OCI-LY7 (cell line): ENCODE data around the gene STH. TPM values are rescaled to one million over a fixed set of nuclear protein-coding genes. Genes with fewer than 3 reads are reported as not detected.

Source experiments
- BruUV-seq: library from RNA; stranded (reverse); fragments of 400-500 nt; replicated peaks from 2 replicates; lab custom pipeline; 2021; lab: Mats Ljungman, UMichigan
- CTCF ChIA-PET: fragments of 300-600 bp; sonication (Branson Sonifier 250); formaldehyde crosslinking; loops from one replicate; lab custom pipeline; 2022; ENCODE audit warnings: antibody characterized with exemption; ENCODE audit not compliant: unreplicated experiment; lab: Charles Lee
- POLR2A ChIA-PET: fragments of 300-600 bp; sonication (Branson Sonifier 250); formaldehyde crosslinking; loops from one replicate; lab custom pipeline; 2022; ENCODE audit warnings: antibody characterized with exemption; lab: Charles Lee
- DNase-seq: peaks from one replicate; pipeline ENCODE4 v3.0.0-alpha.2; 2015; ENCODE audit warnings: low spot score
- H2AFZ ChIP-seq: fragments of 200-600 bp; sonication (generic), shearing (Covaris generic); 2 replicates; pipeline ENCODE4 v1.6.1; 2014; ENCODE audit warnings: mild to moderate bottlenecking, antibody characterized with exemption, low read length, moderate library complexity
- H3K27ac ChIP-seq: fragments of 200-600 bp; sonication (generic); 2 replicates; pipeline ENCODE4 v1.5.1; 2014; ENCODE audit warnings: mixed run types, low read depth, mild to moderate bottlenecking, moderate library complexity, low read length, inconsistent platforms; ENCODE audit not compliant: poor library complexity, severe bottlenecking
- H3K36me3 ChIP-seq: fragments of 200-600 bp; sonication (generic); 2 replicates; pipeline ENCODE4 v1.6.1; 2014; ENCODE audit warnings: mild to moderate bottlenecking, antibody characterized with exemption, low read length, moderate library complexity, mixed read lengths; ENCODE audit not compliant: insufficient read depth
- H3K4me1 ChIP-seq: fragments of 200-600 bp; sonication (generic); 2 replicates; pipeline ENCODE4 v1.5.1; 2014; ENCODE audit warnings: mild to moderate bottlenecking, low read length; ENCODE audit not compliant: insufficient read depth, poor library complexity, severe bottlenecking
- H3K4me2 ChIP-seq: fragments of 200-600 bp; sonication (generic); 2 replicates; pipeline ENCODE4 v1.6.1; 2014; ENCODE audit warnings: mild to moderate bottlenecking, low read length
- H3K4me3 ChIP-seq: fragments of 200-600 bp; sonication (generic); 2 replicates; pipeline ENCODE4 v1.5.1; 2014; ENCODE audit warnings: mild to moderate bottlenecking, low read depth, low read length; ENCODE audit not compliant: poor library complexity, severe bottlenecking
- H3K79me2 ChIP-seq: fragments of 200-600 bp; sonication (generic); 2 replicates; pipeline ENCODE4 v1.6.1; 2016; ENCODE audit warnings: low read depth, mild to moderate bottlenecking, low read length, moderate library complexity, mixed read lengths; ENCODE audit not compliant: insufficient read depth
- H3K9me2 ChIP-seq: fragments of 200-600 bp; sonication (generic); 2 replicates; pipeline ENCODE4 v1.6.1; 2016; ENCODE audit warnings: mild to moderate bottlenecking, low read length, mixed read lengths; ENCODE audit not compliant: insufficient read depth
- H3K9me3 ChIP-seq: fragments of 200-600 bp; sonication (generic); 2 replicates; pipeline ENCODE4 v1.6.1; 2014; ENCODE audit warnings: mild to moderate bottlenecking, mixed run types, low read length, mixed read lengths
- H4K20me1 ChIP-seq: fragments of 200-600 bp; sonication (generic); 2 replicates; pipeline ENCODE4 v1.6.1; 2014; ENCODE audit warnings: mild to moderate bottlenecking, antibody characterized with exemption, low read length, moderate library complexity, mixed read lengths; ENCODE audit not compliant: insufficient read depth
- EZH2phosphoT487 ChIP-seq: fragments of 200-600 bp; sonication (generic); IDR thresholded peaks from 2 replicates; pipeline ENCODE4 v1.6.1; 2018; ENCODE audit warnings: low read depth, borderline replicate concordance, mild to moderate bottlenecking, mixed run types, antibody characterized with exemption, low read length, moderate library complexity, mixed read lengths
- intact Hi-C: fragments of 100-400 bp; cut with micrococcal nuclease; formaldehyde crosslinking; loops from one replicate; pipeline ENCODE4 v1.10.0; 2022; ENCODE audit not compliant: unreplicated experiment
- total RNA-seq, 2 experiments: library from RNA; depleted of rRNA in 1 of 2; stranded (reverse); fragments of >200 nt in 1 of 2; shearing (Covaris generic) in 1 of 2; gene quantifications; 2 replicates each; pipeline ENCODE4 v1.2.3, GENCODE V29; 2014 to 2022
- TF ChIP-seq, protein P1 (sequence below): fragments of 200-600 bp; sonication (generic); conservative IDR thresholded peaks from 2 replicates; pipeline ENCODE4 v1.5.1; 2014; ENCODE audit warnings: mild to moderate bottlenecking, antibody characterized with exemption, low read length, moderate library complexity, mixed read lengths

STH gene
- total RNA-seq, 2 experiments from 2014 or later, result not detected

- H3K9me2 ChIP-seq, result no peaks in the 10 kb centered on the region
- H3K36me3 ChIP-seq, result no peaks in the 10 kb centered on the region
- H3K4me2 ChIP-seq, result no peak overlapping the region
- ChIA-PET POLR2A (no interaction called here), CTCF (no interaction called here)
- no peak overlapping the region for H3K27ac ChIP-seq
- H2AFZ ChIP-seq, result no peak overlapping the region
- no peak for DNase-seq
- H3K4me3 ChIP-seq, result no peak overlapping the region
- intact Hi-C loops, result no loop called here
- H3K4me1 ChIP-seq, result no peaks in the 10 kb centered on the region
- H3K9me3 ChIP-seq, result no peaks in the 10 kb centered on the region
- H4K20me1 ChIP-seq, result no peaks in the 10 kb centered on the region
- H3K79me2 ChIP-seq, result no peaks in the 10 kb centered on the region
- no TSS peak for BruUV-seq
- TF ChIP-seq, protein P1, sequence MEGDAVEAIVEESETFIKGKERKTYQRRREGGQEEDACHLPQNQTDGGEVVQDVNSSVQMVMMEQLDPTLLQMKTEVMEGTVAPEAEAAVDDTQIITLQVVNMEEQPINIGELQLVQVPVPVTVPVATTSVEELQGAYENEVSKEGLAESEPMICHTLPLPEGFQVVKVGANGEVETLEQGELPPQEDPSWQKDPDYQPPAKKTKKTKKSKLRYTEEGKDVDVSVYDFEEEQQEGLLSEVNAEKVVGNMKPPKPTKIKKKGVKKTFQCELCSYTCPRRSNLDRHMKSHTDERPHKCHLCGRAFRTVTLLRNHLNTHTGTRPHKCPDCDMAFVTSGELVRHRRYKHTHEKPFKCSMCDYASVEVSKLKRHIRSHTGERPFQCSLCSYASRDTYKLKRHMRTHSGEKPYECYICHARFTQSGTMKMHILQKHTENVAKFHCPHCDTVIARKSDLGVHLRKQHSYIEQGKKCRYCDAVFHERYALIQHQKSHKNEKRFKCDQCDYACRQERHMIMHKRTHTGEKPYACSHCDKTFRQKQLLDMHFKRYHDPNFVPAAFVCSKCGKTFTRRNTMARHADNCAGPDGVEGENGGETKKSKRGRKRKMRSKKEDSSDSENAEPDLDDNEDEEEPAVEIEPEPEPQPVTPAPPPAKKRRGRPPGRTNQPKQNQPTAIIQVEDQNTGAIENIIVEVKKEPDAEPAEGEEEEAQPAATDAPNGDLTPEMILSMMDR, result no peak
- no peak for TF ChIP-seq EZH2phosphoT487
Measured at GRCh38 chr17:45963889-45964288, 35.2 kb upstream of the STH start.

DNA sequence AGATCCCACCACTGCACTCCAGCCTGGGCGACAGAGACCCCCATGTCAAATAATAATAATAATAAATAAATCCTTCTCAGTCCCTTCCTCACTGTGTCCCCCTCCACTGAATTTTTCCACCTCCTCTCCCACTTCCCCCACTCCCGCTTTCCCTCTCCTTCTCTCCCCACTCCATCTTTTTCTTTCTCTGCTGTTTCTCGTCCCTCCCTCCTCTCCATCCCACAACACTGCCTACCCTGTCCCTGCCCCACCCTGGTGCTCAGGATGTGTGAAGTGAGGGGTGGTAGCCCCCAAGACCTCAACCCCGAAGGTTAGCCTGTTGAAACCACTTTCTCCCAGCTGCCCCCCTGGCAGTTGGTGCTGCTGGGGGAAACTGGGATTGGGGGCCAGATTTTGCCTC is 34.4 kb upstream of the STH start:
- no peak for DNase-seq
- H3K4me3 ChIP-seq, result no peak overlapping the region
- no peaks in the 10 kb centered on the region for H3K9me2 ChIP-seq
- intact Hi-C loops, result no loop called here
- no peak overlapping the region for H3K4me2 ChIP-seq
- ChIA-PET POLR2A (no interaction called here), CTCF (no interaction called here)
- TF ChIP-seq, protein P1, result no peak
- no peak for TF ChIP-seq EZH2phosphoT487
- H2AFZ ChIP-seq, result no peak overlapping the region
- H3K27ac ChIP-seq, result no peak overlapping the region
- H3K79me2 ChIP-seq, result no peaks in the 10 kb centered on the region
- no peaks in the 10 kb centered on the region for H3K9me3 ChIP-seq
- no peaks in the 10 kb centered on the region for H3K4me1 ChIP-seq
- H4K20me1 ChIP-seq, result no peaks in the 10 kb centered on the region
- H3K36me3 ChIP-seq, result no peaks in the 10 kb centered on the region
- no TSS peak for BruUV-seq

GRCh38 chr17:45965812-45966211 is 33.2 kb upstream of the STH start:
- no TSS peak for BruUV-seq
- H3K9me2 ChIP-seq, result no peaks in the 10 kb centered on the region
- no peak overlapping the region for H2AFZ ChIP-seq
- ChIA-PET CTCF (no interaction called here), POLR2A (no interaction called here)
- no peak for DNase-seq
- TF ChIP-seq, protein P1, result no peak
- no peak for TF ChIP-seq EZH2phosphoT487
- no peaks in the 10 kb centered on the region for H3K36me3 ChIP-seq
- intact Hi-C loops, result no loop called here
- no peaks in the 10 kb centered on the region for H3K4me1 ChIP-seq
- no peak overlapping the region for H3K4me3 ChIP-seq
- H3K4me2 ChIP-seq, result no peak overlapping the region
- no peaks in the 10 kb centered on the region for H3K9me3 ChIP-seq
- H3K27ac ChIP-seq, result no peak overlapping the region
- no peaks in the 10 kb centered on the region for H3K79me2 ChIP-seq
- H4K20me1 ChIP-seq, result no peaks in the 10 kb centered on the region
